Peyer's patch (tissue), 4 donors: ENCODE data around the gene KRT35.

Source experiments
- POLR2A ChIP-seq, 2 donors: fragments of 450-650 bp; IDR thresholded peaks; one replicate each; pipeline ENCODE4 v1.5.1; 2017; ENCODE audit warnings: antibody characterized with exemption in 2 of 2, mild to moderate bottlenecking in 2 of 2, moderate library complexity in 2 of 2
- TF ChIP-seq, protein P1 (sequence below), 6 experiments: fragments of 450-650 bp in 4 of 6; fragments of 200-600 bp in 2 of 6; sonication (generic) in 1 of 6; IDR thresholded peaks; one replicate each; pipeline ENCODE4 v1.5.1; 2017 to 2019; ENCODE audit warnings: antibody characterized with exemption in 6 of 6, mild to moderate bottlenecking in 3 of 6, moderate library complexity in 1 of 6

DNA sequence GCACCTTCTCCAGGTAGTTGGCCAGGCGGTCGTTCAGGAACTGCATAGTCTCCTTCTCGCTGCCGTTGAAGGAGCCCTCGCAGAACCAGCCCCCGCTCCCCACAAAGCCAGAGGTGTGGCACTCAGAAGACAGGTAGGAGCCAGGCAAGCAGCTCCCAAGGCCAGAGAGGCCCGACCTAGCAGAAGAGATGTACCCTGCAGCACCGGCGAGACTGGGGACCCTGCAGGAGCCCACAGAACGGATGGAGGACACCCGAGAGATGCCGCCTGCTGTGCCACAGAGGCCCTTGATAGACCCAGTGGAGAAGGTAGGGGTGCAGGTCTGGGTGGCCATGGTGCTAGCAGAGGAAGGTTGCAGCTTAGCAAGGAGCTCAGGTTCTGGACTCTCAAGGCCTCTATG is 8.6 kb upstream of the KRT35 start, which contains the start of gene KRT36:
- TF ChIP-seq, protein P1, sequence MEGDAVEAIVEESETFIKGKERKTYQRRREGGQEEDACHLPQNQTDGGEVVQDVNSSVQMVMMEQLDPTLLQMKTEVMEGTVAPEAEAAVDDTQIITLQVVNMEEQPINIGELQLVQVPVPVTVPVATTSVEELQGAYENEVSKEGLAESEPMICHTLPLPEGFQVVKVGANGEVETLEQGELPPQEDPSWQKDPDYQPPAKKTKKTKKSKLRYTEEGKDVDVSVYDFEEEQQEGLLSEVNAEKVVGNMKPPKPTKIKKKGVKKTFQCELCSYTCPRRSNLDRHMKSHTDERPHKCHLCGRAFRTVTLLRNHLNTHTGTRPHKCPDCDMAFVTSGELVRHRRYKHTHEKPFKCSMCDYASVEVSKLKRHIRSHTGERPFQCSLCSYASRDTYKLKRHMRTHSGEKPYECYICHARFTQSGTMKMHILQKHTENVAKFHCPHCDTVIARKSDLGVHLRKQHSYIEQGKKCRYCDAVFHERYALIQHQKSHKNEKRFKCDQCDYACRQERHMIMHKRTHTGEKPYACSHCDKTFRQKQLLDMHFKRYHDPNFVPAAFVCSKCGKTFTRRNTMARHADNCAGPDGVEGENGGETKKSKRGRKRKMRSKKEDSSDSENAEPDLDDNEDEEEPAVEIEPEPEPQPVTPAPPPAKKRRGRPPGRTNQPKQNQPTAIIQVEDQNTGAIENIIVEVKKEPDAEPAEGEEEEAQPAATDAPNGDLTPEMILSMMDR (IDR thresholded peaks at IDR 0.05) = no peak
- no peak for TF ChIP-seq POLR2A (IDR thresholded peaks at IDR 0.05)
